Activated CD4-positive, alpha-beta memory T cell treated with anti-CD3 and anti-CD28 coated beads, Interleukin-2, amount 10 ng/mL, durations not matched to agents 7 days and 5 days (primary cell): ENCODE results near the gene KPNB1. TPM values are rescaled to one million over a fixed set of nuclear protein-coding genes. Genes with fewer than 3 reads are reported as not detected.

ENCODE experiments used
- CTCF ChIA-PET: fragments of 350-600 bp; sonication (Branson Sonifier 250); formaldehyde crosslinking; loops from one replicate; lab custom pipeline; 2021; ENCODE audit warnings: antibody characterized with exemption, inconsistent platforms; lab: Charles Lee
- POLR2A ChIA-PET: fragments of 350-600 bp; sonication (Branson Sonifier 250); formaldehyde crosslinking; loops from one replicate; lab custom pipeline; 2021; ENCODE audit warnings: antibody characterized with exemption; lab: Charles Lee
- DNase-seq: peaks from one replicate; pipeline ENCODE4 v3.0.0-alpha.2; 2020
- H3K27ac Mint-ChIP-seq: one replicate; pipeline ENCODE4 v1.8.0; 2021; ENCODE audit warnings: mild to moderate bottlenecking, mixed read lengths
- H3K27me3 Mint-ChIP-seq: one replicate; pipeline ENCODE4 v1.8.0; 2021; ENCODE audit warnings: mixed read lengths
- H3K36me3 Mint-ChIP-seq: one replicate; pipeline ENCODE4 v1.8.0; 2021; ENCODE audit warnings: low read depth, mixed read lengths
- H3K4me1 Mint-ChIP-seq: one replicate; pipeline ENCODE4 v1.8.0; 2021; ENCODE audit warnings: mixed read lengths
- H3K4me3 Mint-ChIP-seq: one replicate; pipeline ENCODE4 v1.8.0; 2021; ENCODE audit warnings: mild to moderate bottlenecking, mixed read lengths
- H3K9me3 Mint-ChIP-seq: one replicate; pipeline ENCODE4 v1.8.0; 2021; ENCODE audit warnings: mixed read lengths
- total RNA-seq, 2 experiments: library from RNA; stranded (reverse); gene quantifications; one replicate each; pipeline ENCODE4 v1.2.3, GENCODE V29; 2021

The KPNB1 gene
- total RNA-seq, 2 experiments from 2014 or later = 329 to 334 TPM

- POLR2A ChIA-PET = no interaction called here
- H3K36me3 Mint-ChIP-seq = peaks cover 10% of the 10 kb centered on the region
- CTCF ChIA-PET = no interaction called here
- H3K4me3 Mint-ChIP-seq = no peak overlapping the region
- peaks cover 11% of the 10 kb centered on the region for H3K4me1 Mint-ChIP-seq
- no peak overlapping the region for H3K27ac Mint-ChIP-seq
- H3K9me3 Mint-ChIP-seq = no peaks in the 10 kb centered on the region
- H3K27me3 Mint-ChIP-seq = no peaks in the 10 kb centered on the region
- DNase-seq = no peak
Observed at GRCh38 chr17:47643116-47643515, 6.6 kb upstream of the KPNB1 start.

GRCh38 chr17:47644324-47644723, 5.4 kb upstream of the KPNB1 start:
- no peak for DNase-seq
- Mint-ChIP-seq H3K27ac (no peak overlapping the region), H3K4me1 (peaks cover 18% of the 10 kb centered on the region), H3K4me3 (no peak overlapping the region), H3K27me3 (no peaks in the 10 kb centered on the region), H3K36me3 (peaks cover 10% of the 10 kb centered on the region), H3K9me3 (no peaks in the 10 kb centered on the region)
- CTCF ChIA-PET = interaction anchor here (0.7 to 1.0 kb wide), 2 partner anchors 16 to 458 kb away, joined by 3 read pairs; no protein-coding TSS in a partner anchor
- POLR2A ChIA-PET = interaction anchor here (0.9 to 1.4 kb wide), 2 partner anchors 26 to 91 kb away, joined by 3 read pairs; no protein-coding TSS in a partner anchor

- Mint-ChIP-seq H3K9me3 (no peaks in the 10 kb centered on the region), H3K36me3 (peaks cover 54% of the 10 kb centered on the region), H3K4me1 (peaks cover 54% of the 10 kb centered on the region), H3K27me3 (no peaks in the 10 kb centered on the region), H3K27ac (peak overlapping the region; percentile 96), H3K4me3 (peak overlapping the region; percentile 91)
- ChIA-PET CTCF (interaction anchor here (0.8 to 7.3 kb wide), 10 partner anchors 9 to 297 kb away, joined by 3 to 59 read pairs (median 6); partner anchors contain the start of gene TBX21), POLR2A (interaction anchor here (0.6 to 8.9 kb wide), 33 partner anchors 9 to 461 kb away, joined by 3 to 86 read pairs (median 6); partner anchors contain the start of genes CDC27, EFCAB13, LRRC46 and MRPL10)
- DNase-seq = no peak
Observed at GRCh38 chr17:47649972-47650524, 329 bp downstream of the KPNB1 start.

- DNase-seq = peak; percentile 95
- CTCF ChIA-PET = interaction anchor here (0.8 to 7.3 kb wide), 9 partner anchors 9 to 159 kb away, joined by 3 to 59 read pairs (median 4); partner anchors contain the start of gene TBX21
- H3K9me3 Mint-ChIP-seq = no peaks in the 10 kb centered on the region
- H3K36me3 Mint-ChIP-seq = peaks cover 62% of the 10 kb centered on the region
- POLR2A ChIA-PET = interaction anchor here (0.9 to 8.9 kb wide), 23 partner anchors 8 to 462 kb away, joined by 3 to 86 read pairs (median 8); partner anchors contain the start of genes CDC27, LRRC46, MRPL10 and SP2
- H3K27ac Mint-ChIP-seq = peak overlapping the region; percentile 76
- H3K4me3 Mint-ChIP-seq = peak overlapping the region; percentile 91
- peaks cover 62% of the 10 kb centered on the region for H3K4me1 Mint-ChIP-seq
- no peaks in the 10 kb centered on the region for H3K27me3 Mint-ChIP-seq
Observed at GRCh38 chr17:47650525-47651522, 1.1 kb downstream of the KPNB1 start.

- Mint-ChIP-seq H3K27ac (peak overlapping the region; percentile 49), H3K4me3 (peak overlapping the region; percentile 91), H3K27me3 (no peaks in the 10 kb centered on the region), H3K9me3 (no peaks in the 10 kb centered on the region), H3K36me3 (peaks cover 67% of the 10 kb centered on the region), H3K4me1 (peaks cover 69% of the 10 kb centered on the region)
- no peak for DNase-seq
- CTCF ChIA-PET = interaction anchor here (0.8 to 7.3 kb wide), 4 partner anchors 8 to 81 kb away, joined by 3 to 59 read pairs (median 4); partner anchors contain the start of gene TBX21
- POLR2A ChIA-PET = interaction anchor here (2.3 to 8.9 kb wide), 7 partner anchors 7 to 179 kb away, joined by 8 to 86 read pairs (median 38); partner anchors contain the start of genes LRRC46, MRPL10, TBKBP1 and TBX21
Observed at GRCh38 chr17:47651704-47652103, 2.0 kb downstream of the KPNB1 start.

- no peak for DNase-seq
- Mint-ChIP-seq H3K4me1 (peaks cover 73% of the 10 kb centered on the region), H3K36me3 (peaks cover 75% of the 10 kb centered on the region), H3K9me3 (no peaks in the 10 kb centered on the region), H3K4me3 (peak overlapping the region; percentile 48), H3K27ac (no peak overlapping the region), H3K27me3 (no peaks in the 10 kb centered on the region)
- CTCF ChIA-PET = interaction anchor here (0.7 to 7.3 kb wide), 2 partner anchors 12 to 28 kb away, joined by 6 to 59 read pairs; no protein-coding TSS in a partner anchor
- POLR2A ChIA-PET = interaction anchor here (4.4 to 8.9 kb wide), 2 partner anchors 12 to 41 kb away, joined by 19 to 86 read pairs; partner anchors contain the start of gene TBKBP1
Observed at GRCh38 chr17:47652570-47652969, 2.9 kb downstream of the KPNB1 start.

GRCh38 chr17:47653442-47653841, 3.7 kb downstream of the KPNB1 start:
- H3K4me3 Mint-ChIP-seq = peak overlapping the region; percentile 33
- peaks cover 82% of the 10 kb centered on the region for H3K36me3 Mint-ChIP-seq
- ChIA-PET CTCF (interaction anchor here (7.3 kb wide), 1 partner anchor 11 kb away, joined by 59 read pairs; no protein-coding TSS in a partner anchor), POLR2A (interaction anchor here (0.7 to 8.9 kb wide), 3 partner anchors 11 to 23 kb away, joined by 3 to 86 read pairs (median 3); no protein-coding TSS in a partner anchor)
- H3K4me1 Mint-ChIP-seq = peaks cover 72% of the 10 kb centered on the region
- no peaks in the 10 kb centered on the region for H3K9me3 Mint-ChIP-seq
- DNase-seq = no peak
- no peaks in the 10 kb centered on the region for H3K27me3 Mint-ChIP-seq
- peak overlapping the region; percentile 9 for H3K27ac Mint-ChIP-seq

- no peak for DNase-seq
- Mint-ChIP-seq H3K36me3 (peaks cover 82% of the 10 kb centered on the region), H3K27me3 (no peaks in the 10 kb centered on the region), H3K9me3 (no peaks in the 10 kb centered on the region), H3K4me1 (peaks cover 77% of the 10 kb centered on the region), H3K4me3 (peak overlapping the region; percentile 36), H3K27ac (peak overlapping the region; percentile 45)
- CTCF ChIA-PET = interaction anchor here (7.3 kb wide), 1 partner anchor 9 kb away, joined by 59 read pairs; no protein-coding TSS in a partner anchor
- POLR2A ChIA-PET = interaction anchor here (1.0 to 8.9 kb wide), 4 partner anchors 9 to 44 kb away, joined by 3 to 86 read pairs (median 4); no protein-coding TSS in a partner anchor
Observed at GRCh38 chr17:47654991-47655390, 5.3 kb downstream of the KPNB1 start.

GRCh38 chr17:47660064-47660492, 10.4 kb downstream of the KPNB1 start:
- Mint-ChIP-seq H3K36me3 (peaks cover 81% of the 10 kb centered on the region), H3K27me3 (no peaks in the 10 kb centered on the region), H3K9me3 (no peaks in the 10 kb centered on the region), H3K4me1 (peaks cover 66% of the 10 kb centered on the region), H3K4me3 (peak overlapping the region; percentile 69), H3K27ac (peak overlapping the region; percentile 85)
- ChIA-PET CTCF (interaction anchor here (0.5 to 1.0 kb wide), 3 partner anchors 9 to 28 kb away, joined by 3 to 4 read pairs (median 3); no protein-coding TSS in a partner anchor), POLR2A (interaction anchor here (1.7 to 3.6 kb wide), 2 partner anchors 9 to 10 kb away, joined by 7 to 41 read pairs; partner anchors contain the start of gene KPNB1)
- no peak for DNase-seq

GRCh38 chr17:47663912-47664623, 14.3 kb downstream of the KPNB1 start:
- peaks cover 77% of the 10 kb centered on the region for H3K36me3 Mint-ChIP-seq
- DNase-seq = peak; percentile 67
- no peak overlapping the region for H3K4me3 Mint-ChIP-seq
- H3K9me3 Mint-ChIP-seq = no peaks in the 10 kb centered on the region
- no peaks in the 10 kb centered on the region for H3K27me3 Mint-ChIP-seq
- POLR2A ChIA-PET = interaction anchor here (0.7 to 6.6 kb wide), 14 partner anchors 10 to 232 kb away, joined by 3 to 86 read pairs (median 4); partner anchors contain the start of genes KPNB1 and SP2
- H3K4me1 Mint-ChIP-seq = peaks cover 50% of the 10 kb centered on the region
- CTCF ChIA-PET = interaction anchor here (0.8 to 4.4 kb wide), 16 partner anchors 10 to 134 kb away, joined by 3 to 59 read pairs (median 6); partner anchors contain the start of genes KPNB1 and TBX21
- H3K27ac Mint-ChIP-seq = peak overlapping the region; percentile 71

GRCh38 chr17:47664624-47664941, 14.9 kb downstream of the KPNB1 start:
- Mint-ChIP-seq H3K27me3 (no peaks in the 10 kb centered on the region), H3K27ac (peak overlapping the region; percentile 71), H3K4me1 (peaks cover 53% of the 10 kb centered on the region), H3K36me3 (peaks cover 82% of the 10 kb centered on the region), H3K4me3 (no peak overlapping the region), H3K9me3 (no peaks in the 10 kb centered on the region)
- CTCF ChIA-PET = interaction anchor here (1.0 to 4.4 kb wide), 12 partner anchors 9 to 134 kb away, joined by 3 to 59 read pairs (median 6); partner anchors contain the start of genes KPNB1 and TBX21
- POLR2A ChIA-PET = interaction anchor here (0.7 to 6.6 kb wide), 9 partner anchors 12 to 231 kb away, joined by 3 to 86 read pairs (median 4); partner anchors contain the start of genes KPNB1 and SP2
- no peak for DNase-seq
